Stimulated activated CD4-positive, alpha-beta T cell treated with anti-CD3 and anti-CD28 coated beads, Interleukin-12 subunit alpha, Interleukin-12 subunit beta, amount 100 ng/mL, for 4 hours (primary cell): ENCODE measurements around the gene SQSTM1.

Experiments used
- DNase-seq: peaks from one replicate; pipeline ENCODE4 v3.0.0-alpha.2; 2020

Gene SQSTM1

DNA sequence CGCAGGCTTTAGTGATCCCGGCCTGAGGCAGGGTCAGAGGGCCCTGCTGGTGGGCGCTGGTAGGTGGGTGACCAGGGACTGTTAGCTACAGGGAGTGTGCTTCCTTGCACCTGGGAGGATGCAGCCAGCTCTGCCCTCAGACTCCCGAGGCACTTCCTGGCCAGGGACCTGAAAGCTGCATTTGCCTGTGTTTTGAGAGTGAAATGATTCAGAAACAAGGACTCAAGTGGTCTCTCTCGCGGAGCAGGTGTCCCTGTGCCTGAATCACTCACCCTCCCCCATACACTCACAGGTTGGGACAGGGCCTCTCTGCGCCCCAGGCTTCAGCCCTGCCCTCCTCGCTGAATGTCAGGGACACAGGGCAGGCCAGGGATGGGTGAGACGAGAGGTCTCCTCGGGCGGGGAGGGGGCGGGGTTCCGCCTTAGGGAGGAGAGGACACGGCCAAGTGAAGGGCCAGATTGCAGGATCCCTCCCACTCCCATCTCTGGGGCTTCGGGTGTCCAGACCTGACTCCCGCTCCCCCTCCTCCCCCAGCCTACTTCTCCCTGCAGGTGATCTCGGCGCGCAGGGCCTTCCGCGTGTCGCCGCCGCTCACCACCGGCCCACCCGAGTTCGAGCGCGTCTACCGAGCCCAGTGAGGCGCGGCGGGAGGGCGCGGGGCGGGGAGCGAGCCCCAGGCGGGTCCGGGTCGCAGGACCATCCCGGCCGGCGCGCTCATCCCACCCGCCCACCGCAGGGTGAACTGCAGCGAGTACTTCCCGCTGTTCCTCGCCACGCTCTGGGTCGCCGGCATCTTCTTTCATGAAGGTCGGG is 25.4 kb upstream of the SQSTM1 start:
- no peak for DNase-seq

DNA sequence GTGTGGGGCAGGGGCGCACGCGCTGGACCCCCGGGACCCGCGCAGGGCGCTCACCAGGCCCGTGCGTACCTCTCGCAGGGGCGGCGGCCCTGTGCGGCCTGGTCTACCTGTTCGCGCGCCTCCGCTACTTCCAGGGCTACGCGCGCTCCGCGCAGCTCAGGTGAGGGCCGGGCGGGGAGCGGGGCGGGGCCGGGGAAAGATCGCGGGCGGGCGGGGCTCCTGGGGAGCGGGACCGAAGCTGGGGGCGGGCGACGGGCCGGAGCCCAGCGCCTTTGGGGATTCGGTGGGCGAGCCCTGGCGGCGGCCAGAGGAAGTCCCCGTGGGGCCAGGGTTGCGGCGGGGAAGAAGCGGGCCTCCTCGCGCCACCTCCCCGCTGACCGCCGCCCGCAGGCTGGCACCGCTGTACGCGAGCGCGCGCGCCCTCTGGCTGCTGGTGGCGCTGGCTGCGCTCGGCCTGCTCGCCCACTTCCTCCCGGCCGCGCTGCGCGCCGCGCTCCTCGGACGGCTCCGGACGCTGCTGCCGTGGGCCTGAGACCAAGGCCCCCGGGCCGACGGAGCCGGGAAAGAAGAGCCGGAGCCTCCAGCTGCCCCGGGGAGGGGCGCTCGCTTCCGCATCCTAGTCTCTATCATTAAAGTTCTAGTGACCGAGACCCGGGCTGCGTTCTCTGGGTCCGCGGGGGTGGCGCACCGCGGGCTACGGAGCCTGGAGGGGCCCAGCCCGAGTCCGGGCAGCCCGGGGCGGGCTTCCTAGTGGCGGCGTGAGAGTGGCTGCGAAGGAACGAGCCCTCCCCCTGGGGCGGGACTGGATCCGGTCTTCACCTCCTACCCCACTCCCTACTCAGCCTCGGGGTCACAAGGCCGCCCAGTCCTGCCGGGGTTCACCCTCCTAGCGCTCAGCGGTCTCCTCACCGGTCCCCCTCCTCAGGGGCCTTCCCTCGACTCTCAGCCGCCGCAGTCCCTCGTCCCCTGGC is 24.6 kb upstream of the SQSTM1 start:
- DNase-seq, result peak; percentile 72

DNA sequence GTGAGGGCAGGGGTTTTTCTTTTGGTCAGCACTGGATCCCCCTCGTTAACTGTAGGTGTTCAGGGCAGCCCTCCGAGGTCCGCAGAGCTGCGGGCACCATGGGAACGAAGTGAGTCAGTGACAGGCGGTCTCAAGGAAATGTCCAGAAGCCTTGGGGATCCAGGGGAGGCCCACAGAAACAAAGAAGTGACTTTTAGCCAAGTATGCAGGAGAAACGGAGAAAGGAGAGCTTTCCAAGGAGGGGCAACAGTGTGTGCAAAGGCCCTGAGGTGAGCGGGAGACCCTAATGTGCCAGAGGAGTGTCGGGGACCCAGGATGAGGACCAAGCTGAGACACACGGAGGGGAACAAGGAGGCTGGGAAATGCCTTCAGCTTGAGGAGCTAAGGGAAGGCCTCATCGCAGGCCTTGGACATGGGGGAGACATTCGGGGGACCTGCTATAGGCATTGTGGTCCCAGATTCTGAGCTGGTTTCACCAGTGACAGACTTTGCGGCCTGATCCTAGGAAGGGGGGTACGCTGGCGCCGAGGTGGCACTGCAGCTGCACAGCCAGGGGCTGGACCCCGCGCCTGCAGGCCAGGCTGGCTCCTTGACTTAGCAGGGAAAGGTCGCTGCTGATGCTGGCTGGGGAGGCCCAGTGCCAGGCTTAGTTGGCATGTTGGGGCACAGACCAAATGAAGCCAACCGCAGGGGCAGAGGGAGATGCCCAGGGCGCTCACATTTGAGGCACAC is 23.7 kb upstream of the SQSTM1 start:
- DNase-seq, result no peak

DNA sequence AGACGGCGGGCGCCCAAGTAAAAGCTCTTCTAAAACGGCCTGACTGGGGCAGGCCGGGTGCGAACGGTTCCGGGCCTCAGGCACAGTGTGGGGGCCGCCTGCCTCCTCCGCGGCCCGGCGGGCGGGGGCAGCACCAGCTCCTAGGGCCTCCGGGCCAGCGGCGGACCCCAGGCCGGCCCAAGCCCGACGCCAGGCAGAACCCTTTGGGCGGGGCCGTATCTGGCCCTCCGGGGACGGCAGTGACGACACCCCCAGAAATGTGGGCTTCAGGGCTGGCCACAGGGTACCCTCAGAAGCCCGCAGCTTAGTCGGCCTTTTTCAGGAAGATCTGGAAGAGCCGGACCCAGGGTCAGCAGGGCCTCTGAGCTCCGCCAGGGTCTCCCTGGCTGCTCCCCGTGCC is 23.0 kb upstream of the SQSTM1 start:
- DNase-seq, result no peak

DNA sequence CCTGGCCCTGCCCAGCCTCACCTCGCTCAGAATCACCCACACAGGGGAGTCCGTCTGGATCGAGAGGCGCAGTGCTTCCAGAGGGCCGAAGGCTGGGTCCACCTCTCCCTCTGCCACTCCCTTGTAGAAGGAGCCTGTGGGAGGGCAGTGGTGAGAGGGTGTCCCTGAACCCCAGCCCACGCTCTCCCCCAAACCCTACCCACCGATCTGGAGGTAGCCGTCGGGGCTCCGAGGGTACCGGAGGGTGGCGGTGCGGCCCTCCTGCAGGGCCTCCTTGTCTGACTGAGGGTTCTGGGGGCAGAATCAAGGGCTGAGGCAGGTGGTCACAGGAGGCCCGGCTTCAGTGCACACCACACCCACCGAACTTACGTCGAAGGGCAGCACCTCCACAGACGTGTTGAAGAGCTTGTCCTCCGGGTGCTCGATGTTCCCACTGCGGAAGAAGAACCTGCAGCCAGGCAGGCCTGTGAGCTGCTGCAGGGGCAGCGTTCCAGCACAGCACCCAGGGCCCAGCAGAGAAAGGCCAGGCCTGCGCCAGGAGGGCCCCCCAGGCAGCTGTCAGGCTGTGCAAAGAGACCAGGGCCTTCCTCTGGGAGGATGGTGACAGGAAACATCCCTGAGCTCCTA is 22.4 kb upstream of the SQSTM1 start:
- DNase-seq, result no peak

DNA sequence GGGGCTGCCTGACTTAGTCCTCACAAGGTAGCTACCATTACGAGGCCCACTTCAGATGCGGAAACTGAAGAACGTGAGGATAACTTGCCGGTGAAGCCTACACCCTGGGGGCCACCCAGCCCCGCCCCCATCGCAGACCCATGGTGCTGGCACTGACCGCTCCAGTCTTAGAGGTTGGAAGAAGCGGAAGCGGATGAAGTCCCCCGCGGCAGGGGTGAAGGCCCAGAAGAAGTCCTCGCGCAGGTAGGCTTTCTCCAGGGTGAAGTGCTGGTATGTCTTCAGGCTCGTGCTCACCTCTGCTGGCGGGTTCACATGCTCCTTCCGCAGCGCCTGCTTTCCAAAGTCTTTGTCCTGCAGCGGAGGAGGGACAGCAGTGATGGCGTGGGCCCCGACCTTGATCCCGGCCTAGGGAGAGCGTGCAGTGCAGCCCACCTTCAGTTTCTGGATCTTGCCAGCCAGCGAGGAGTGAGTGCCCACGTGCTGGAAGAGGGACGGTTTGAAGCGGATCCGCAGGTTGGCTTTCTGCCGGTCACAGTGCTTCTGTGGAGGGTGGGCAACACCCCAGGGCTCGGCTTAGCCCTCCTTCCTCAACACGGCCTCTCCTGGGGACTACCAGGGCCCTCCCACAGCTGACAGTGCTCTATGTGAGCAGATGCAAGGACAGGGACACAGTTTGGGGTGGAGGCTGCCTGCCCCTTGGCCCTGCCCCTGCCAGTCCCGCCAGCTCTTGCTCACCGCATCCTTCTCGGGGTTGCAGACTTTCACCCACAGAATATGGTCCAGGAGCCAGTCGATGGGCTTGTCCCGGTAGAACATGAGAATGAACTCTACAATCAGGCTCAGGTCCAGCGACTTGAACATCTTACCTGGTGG is 21.7 kb upstream of the SQSTM1 start:
- DNase-seq, result no peak

DNA sequence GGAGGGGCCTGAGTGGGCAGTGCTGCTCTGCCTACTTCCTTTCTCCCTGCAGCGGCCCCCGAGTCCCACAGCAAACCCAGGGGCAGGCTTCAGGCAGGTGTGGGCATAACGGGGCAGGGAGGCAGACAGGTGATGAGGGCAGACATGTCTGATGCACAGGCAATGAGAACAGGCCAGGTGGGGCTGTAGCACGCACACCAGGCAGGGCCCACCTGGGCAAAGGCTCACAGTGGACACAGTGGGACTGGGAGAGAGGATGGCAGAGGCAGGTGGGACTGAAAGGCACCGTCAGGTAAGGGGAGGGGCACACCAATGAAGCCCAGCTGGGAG is 21.1 kb upstream of the SQSTM1 start:
- DNase-seq, result no peak

DNA sequence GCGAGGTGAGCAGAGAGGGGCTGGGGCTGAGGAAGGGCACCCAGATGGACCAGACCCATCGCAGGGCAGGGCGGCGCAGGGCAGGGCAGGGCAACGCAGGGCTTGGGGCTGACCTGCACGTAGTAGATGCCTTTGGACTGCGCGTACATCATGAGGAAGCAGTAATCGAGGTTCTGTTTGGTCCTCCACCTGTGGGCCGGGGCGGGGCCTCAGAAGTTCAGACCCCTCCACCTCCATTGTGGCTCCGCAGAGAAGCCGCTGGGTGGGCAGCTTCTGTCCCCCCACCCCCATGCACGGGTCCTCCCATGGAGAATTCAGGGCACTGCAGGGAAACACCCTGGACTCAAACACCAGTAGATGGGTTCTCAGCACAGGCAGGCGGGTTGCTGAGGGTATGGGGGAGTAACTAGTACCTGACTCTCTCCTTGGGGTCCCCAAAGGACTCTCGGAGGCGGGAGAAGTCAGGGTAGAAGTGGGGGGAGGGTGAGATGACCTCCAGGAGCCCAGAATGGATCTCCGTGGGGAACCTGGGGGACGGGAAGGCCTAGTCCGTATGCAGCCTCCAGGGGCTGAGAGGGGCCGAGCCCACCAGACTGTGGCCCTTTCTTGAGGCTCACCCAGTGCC is 20.5 kb upstream of the SQSTM1 start:
- no peak for DNase-seq

DNA sequence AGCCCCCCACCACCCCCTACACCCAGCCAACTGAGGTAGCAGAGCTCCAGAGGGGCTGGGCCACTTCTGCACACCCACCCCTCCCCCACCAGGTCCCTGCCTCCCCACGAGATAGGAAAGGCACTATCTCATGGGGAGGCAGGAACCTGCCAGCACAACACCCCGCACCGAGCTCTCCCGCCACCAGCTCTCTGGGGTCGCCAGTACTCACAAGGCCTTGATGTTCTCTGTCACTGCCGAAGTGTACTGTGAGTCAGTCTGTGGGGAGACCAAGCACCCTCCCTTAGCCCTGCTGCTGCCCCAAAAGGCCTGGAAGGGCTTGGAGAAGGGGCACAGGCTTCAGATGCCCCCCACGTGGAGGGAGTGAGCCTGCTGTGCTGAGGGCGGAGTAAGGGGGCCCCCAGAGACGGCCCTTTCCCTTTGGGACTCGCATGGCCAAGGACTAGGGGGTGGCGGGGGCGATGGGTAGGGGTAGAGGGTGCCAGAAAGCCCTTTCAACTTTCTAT is 20.0 kb upstream of the SQSTM1 start:
- no peak for DNase-seq

DNA sequence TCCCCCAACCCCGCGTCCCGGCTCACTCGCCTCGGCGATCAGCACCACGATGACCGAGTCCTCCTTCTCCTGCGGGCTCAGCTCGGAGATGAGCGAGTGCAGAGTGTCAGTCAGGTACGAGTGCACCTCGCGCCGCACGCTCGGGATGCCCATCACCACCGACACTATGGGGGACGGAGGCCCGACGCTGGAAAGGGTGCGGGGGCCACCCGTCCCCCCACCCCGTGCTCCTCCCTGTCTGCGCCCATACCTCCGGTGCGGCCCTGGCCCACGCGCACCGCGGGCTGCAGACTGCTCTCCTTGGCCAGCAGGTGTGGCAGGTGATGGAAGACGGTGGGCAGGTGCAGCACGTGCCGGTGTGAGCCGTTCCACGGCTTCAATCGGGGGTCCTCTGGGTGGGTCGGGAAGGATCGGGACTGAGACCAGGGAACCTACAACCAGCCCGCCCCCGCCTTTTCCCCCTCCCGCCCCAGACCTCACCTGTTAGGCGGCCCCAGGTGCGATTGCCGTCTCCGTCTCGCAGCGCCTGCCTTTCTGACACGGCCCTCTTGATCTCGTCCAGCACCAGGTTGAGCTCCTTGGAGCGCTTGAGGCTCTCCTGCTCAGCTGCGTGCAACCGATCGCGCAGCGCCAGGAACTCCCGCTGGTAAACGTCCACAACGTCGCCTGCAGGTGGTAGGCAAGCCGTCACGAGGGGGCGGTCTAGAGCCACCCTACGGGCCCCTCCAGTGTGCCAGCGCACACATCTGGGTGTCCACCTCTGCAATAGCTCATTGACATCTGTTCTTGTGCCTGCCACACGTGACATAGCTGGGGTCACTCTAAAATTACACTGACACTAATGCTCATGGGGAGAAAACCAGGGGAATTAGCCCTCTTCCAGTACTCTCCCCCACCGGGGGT is 19.1 kb upstream of the SQSTM1 start:
- peak; percentile 84 for DNase-seq

DNA sequence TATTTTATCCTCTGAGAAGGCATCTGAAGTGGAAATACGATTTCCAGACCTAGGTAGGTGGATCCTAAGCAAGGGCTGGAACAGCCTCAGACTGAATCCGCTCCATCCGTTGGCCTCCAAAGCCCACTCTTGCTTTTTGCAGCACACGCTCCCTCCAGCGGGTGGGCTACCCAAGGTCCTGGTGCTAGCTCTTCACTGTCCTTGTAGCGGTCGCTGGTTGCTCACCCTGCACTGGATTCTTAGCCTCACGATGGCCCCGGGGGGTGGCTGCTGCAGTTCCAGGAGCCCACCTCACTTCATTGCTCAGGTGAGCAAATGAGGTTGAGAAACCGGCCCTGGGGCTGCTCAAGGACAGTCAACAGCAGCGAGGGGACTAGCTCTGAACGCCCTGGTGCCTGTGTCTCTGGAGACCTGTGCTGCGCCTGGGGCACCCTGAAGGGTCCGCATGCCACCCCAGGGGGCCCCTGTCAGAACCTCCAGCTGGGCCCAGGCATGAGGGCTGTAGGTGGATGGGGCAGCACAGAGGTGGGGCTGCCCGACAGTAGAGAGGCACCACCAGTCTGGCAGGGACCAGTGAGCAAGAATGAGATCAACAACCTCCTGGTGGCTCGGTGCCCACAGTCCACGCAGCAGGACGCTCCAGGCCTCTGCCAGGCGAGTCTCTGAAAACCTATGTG is 18.4 kb upstream of the SQSTM1 start:
- no peak for DNase-seq

DNA sequence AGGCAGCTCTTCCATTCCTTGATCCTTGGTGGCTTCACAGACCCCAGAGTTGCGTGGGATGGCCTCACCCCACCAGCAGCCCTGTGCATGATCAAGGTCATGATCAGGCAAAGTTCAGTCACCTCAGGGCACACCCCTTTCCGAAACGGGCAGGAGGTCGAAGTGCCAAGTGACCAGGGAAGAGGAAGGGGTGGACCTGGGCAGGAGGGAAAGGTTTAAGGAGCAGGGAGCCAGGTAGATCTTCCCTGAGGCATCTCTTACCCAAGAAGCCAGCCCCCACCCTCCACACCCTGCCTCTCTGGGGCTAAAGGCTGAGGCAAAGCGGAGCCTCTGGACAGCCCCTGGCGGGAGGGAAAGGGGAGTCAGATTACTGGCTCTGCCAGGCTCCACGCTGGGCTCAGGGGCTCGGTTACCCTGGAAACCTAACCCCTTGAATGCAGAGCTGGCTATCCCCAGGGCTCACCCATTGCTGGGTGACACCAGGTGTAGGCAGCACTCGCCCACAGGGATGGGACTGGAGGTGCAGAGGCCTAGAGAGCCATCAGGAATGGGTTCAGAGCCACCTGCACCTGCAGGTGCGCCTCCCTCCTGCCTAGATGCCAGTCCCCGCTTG is 17.6 kb upstream of the SQSTM1 start:
- no peak for DNase-seq

DNA sequence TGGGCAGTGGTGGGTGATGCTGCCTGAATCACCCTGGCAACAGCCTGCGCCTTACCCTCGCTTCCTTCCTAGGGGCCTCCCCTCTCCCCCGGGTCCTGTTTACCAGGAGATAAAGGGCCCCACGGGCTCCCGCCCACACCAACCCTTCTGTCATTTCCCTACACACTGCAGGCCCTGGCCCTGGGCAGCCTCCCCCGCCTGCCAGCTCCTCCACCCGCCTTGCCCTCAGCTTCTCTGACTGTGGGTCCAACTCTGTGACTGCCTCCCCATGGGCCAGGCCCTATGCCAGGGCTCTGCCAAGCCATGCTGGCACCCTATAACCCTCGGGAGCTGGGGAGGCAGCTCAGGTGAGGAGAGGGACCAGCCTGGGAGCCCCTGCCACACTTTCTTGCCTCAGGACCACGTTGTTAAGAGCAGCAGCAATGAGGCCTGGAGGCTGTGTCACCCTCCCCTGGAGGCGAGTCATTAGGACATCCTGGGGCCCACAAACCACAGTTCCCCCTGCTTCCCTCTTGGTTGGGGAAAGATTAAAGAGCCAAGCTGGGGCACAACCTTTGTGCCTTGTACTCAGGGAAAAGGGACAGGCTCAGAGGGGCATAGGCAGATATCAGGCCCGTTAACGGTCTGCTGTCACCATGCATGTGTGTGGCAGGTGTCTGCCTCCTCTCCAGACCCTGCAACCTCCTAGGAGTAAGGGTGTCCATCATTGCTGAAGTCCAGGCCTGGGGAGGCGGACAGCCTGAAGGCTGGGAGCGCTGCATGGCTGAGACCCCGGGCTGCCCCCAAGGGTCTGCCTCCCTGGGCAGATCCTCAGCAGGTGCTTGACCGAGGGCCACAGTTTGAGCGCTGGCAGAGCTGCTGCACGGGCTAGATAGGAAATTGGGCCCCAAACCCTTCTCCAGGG is 16.8 kb upstream of the SQSTM1 start:
- peak; percentile 40 for DNase-seq

DNA sequence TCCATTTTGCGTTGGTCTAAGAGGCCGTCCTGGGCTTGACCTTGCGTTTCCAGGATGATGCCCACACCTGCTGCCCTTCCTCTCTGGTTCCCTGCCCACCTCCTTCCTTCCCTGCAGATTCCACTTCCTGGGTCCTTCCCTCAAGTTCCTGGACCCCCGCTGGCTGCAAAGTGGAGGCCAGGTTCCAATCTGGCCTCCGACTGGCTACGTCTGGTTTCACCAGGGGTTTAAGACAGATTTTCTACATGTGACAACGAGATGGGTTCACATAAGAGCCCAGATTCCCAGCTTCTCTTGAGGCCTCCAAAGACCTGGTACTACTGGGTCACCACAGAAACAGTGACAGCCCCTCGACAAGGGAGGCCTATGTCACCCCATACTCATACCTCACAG is 16.2 kb upstream of the SQSTM1 start:
- no peak for DNase-seq

DNA sequence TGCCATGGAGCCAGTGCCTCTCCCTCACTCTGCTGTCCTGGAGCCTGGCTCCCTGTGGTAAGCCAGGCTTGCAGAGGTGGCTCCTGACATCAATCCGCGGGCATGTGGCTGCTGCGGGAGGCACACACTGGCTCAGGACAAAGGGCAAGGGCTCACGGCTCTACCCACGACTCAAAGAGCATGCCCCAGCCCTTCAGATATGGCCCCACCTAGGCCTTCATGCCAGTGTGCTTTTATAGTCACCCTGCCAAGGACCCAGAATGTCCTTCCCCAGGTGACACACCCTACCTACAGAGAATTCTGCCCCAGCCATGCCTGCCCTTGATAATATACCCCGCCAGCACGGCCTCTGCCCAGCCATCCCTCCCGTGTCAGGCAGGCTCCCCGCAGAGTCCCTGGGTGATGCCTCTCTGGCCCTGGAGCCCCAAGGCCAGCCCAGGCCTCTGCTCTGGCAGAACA is 15.6 kb upstream of the SQSTM1 start:
- DNase-seq, result no peak

DNA sequence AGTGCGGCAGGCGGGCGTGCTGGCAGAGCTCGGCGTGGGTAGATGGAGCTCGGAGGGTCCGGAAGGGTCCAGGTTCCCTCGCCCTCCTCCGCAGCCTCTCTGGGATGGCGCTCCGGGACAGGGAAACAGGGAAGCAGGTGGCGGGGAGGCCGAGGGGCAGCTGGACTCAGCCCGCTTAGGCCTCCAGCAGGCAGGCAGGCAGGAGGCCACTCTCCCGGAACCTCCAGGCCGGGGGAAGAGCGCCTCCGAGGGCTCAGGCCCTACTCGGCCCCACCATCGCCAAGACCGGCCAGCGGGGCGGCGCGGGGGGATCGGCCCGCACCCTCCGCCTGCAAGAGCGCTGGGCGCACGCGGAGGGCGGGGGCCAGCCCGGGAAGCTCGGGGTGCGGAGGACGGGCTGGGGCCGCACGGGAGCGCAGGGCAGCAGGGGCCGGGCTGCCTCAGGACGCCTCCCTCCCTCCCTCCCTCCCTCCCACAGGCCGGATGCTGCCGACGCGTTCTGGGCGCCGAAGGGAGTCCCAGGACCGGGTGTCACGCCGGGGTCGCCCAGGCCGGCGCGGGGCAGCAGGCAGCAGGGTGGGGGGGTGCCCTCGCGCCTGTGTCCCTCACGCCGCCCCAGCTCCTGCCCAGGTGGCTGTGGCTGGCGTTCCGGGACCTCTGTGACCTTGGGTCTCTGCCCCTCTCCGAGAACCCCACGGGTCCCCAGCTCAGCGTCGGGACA is 15.0 kb upstream of the SQSTM1 start:
- peak; percentile 37 for DNase-seq
